HL-60 (cell line): ENCODE results near the gene UCHL3.

ENCODE experiments used
- DNase-seq, 2 experiments: peaks; one replicate each; pipeline ENCODE4 v3.0.0-alpha.2; 2010 to 2020; ENCODE audit warnings: low read depth in 1 of 2, low spot score in 1 of 2
- H3K27ac ChIP-seq: fragments of 250-450 bp; sonication (Bioruptor Pico); replicated peaks from 2 replicates; pipeline ENCODE4 v1.5.1; 2020; ENCODE audit warnings: mild to moderate bottlenecking, moderate library complexity
- H3K27me3 ChIP-seq: fragments of 250-450 bp; sonication (Bioruptor Pico); 2 replicates; pipeline ENCODE4 v1.5.1; 2021; ENCODE audit warnings: mild to moderate bottlenecking, moderate library complexity; ENCODE audit not compliant: insufficient read depth, poor library complexity, severe bottlenecking
- H3K4me3 ChIP-seq: replicated peaks from 2 replicates; pipeline ENCODE4 v1.5.1; 2011; ENCODE audit warnings: mild to moderate bottlenecking, control low read depth, low read length; ENCODE audit not compliant: insufficient read depth
- GABPA ChIP-seq: IDR thresholded peaks from 2 replicates; pipeline ENCODE4 v1.6.1; 2012; ENCODE audit warnings: low read depth
- POLR2AphosphoS5 ChIP-seq: IDR thresholded peaks from 2 replicates; pipeline ENCODE4 v1.6.1; 2012; ENCODE audit warnings: low read depth
- SPI1 ChIP-seq: IDR thresholded peaks from 2 replicates; pipeline ENCODE4 v1.6.1; 2012; ENCODE audit warnings: low read depth, mild to moderate bottlenecking, borderline replicate concordance
- TF ChIP-seq, protein P1 (sequence below): IDR thresholded peaks from one replicate; pipeline ENCODE4 v1.5.1; 2011; ENCODE audit warnings: low read length, control low read depth, inconsistent platforms; ENCODE audit not compliant: insufficient read depth
- TF ChIP-seq, protein P2 (sequence below): IDR thresholded peaks from 2 replicates; pipeline ENCODE4 v1.6.1; 2012; ENCODE audit warnings: low read depth; ENCODE audit not compliant: insufficient replicate concordance

The UCHL3 gene

DNA sequence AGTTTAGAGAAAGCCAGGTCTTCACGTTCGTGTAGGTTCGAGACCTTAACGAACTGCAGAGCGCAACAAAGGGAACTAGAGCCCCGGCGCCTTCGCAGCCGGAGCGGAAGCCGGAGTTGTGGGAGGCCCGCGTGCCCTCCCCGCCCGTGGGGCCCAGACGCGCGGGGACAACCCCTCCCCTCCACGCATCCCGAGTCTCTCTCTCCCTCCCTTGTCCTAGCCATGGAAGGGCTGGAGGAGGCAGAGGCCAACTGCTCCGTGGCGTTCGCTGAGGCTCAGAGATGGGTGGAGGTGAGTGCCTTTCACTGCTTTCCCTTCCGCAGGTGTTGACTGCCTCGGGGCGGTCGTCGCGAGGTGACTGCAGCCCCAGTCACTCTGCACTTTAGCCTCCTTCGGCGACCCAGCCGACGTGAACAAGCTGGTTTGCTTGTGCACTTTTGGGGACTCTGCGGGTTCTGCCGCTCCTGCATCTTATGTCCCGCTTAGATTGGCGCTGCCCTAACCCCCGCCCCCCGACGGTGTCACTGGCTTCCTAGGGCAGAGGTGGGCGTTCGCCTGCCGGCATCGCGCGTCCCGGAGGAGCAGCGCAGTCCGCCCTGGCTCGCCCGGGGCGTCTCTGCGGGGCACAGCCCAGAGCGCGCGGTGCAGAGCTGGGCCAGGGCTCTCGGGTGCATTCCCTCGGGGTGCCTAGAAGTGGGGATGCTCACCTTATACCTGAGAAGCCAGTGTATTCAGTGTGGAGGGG, 87.0 kb downstream of the UCHL3 start:
- peak in 1 of 2 experiments; percentile 33 for DNase-seq
- H3K27ac ChIP-seq: no peak overlapping the region; the same call in 1 of the 2 replicates
- H3K27me3 ChIP-seq: peaks cover 3% of the 10 kb centered on the region
- peak overlapping the region; percentile 59 for H3K4me3 ChIP-seq
- TF ChIP-seq, protein P1, sequence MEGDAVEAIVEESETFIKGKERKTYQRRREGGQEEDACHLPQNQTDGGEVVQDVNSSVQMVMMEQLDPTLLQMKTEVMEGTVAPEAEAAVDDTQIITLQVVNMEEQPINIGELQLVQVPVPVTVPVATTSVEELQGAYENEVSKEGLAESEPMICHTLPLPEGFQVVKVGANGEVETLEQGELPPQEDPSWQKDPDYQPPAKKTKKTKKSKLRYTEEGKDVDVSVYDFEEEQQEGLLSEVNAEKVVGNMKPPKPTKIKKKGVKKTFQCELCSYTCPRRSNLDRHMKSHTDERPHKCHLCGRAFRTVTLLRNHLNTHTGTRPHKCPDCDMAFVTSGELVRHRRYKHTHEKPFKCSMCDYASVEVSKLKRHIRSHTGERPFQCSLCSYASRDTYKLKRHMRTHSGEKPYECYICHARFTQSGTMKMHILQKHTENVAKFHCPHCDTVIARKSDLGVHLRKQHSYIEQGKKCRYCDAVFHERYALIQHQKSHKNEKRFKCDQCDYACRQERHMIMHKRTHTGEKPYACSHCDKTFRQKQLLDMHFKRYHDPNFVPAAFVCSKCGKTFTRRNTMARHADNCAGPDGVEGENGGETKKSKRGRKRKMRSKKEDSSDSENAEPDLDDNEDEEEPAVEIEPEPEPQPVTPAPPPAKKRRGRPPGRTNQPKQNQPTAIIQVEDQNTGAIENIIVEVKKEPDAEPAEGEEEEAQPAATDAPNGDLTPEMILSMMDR: no peak
- TF ChIP-seq, protein P2, sequence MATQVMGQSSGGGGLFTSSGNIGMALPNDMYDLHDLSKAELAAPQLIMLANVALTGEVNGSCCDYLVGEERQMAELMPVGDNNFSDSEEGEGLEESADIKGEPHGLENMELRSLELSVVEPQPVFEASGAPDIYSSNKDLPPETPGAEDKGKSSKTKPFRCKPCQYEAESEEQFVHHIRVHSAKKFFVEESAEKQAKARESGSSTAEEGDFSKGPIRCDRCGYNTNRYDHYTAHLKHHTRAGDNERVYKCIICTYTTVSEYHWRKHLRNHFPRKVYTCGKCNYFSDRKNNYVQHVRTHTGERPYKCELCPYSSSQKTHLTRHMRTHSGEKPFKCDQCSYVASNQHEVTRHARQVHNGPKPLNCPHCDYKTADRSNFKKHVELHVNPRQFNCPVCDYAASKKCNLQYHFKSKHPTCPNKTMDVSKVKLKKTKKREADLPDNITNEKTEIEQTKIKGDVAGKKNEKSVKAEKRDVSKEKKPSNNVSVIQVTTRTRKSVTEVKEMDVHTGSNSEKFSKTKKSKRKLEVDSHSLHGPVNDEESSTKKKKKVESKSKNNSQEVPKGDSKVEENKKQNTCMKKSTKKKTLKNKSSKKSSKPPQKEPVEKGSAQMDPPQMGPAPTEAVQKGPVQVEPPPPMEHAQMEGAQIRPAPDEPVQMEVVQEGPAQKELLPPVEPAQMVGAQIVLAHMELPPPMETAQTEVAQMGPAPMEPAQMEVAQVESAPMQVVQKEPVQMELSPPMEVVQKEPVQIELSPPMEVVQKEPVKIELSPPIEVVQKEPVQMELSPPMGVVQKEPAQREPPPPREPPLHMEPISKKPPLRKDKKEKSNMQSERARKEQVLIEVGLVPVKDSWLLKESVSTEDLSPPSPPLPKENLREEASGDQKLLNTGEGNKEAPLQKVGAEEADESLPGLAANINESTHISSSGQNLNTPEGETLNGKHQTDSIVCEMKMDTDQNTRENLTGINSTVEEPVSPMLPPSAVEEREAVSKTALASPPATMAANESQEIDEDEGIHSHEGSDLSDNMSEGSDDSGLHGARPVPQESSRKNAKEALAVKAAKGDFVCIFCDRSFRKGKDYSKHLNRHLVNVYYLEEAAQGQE: no peak
- TF ChIP-seq SPI1: no peak
- TF ChIP-seq GABPA: 0 out of 2 replicates have a peak, but pooled peaks have one; percentile 21
- 0 out of 2 replicates have a peak, but pooled peaks have one; percentile 17 for TF ChIP-seq POLR2AphosphoS5

DNA sequence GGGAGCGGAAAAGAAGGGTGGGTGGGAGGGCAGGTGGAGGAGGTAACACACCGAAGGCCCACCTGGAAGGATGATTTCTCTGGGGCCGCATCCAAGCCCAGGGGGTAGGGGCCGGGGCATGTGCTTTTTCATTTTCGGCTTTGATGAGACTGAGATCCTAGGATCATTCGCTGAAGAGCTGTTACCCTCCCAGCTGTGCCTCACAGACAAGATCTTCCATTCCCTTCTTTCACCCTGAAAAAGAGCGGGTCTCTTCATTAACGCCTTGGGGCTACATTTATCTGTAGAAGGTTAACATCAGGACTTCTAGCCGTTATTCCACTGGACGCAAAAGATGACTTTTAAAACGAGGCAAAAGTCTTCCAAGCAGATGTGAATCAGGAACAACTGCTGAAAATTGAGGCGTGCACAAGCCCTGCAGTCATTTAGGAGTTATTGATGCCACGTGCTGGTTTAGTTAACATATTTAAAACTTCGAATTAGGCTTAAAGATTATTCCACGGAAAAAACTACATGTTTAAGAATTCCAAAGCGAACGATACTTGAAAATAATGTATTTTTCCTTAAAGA, 87.7 kb downstream of the UCHL3 start:
- DNase-seq: no peak
- Histone ChIP-seq H3K27ac (no peak overlapping the region), H3K27me3 (peaks cover 3% of the 10 kb centered on the region), H3K4me3 (no peak overlapping the region)
- TF ChIP-seq POLR2AphosphoS5: no peak
- no peak for TF ChIP-seq SPI1
- no peak for TF ChIP-seq GABPA
- TF ChIP-seq, protein P1: no peak
- TF ChIP-seq, protein P2: no peak

DNA sequence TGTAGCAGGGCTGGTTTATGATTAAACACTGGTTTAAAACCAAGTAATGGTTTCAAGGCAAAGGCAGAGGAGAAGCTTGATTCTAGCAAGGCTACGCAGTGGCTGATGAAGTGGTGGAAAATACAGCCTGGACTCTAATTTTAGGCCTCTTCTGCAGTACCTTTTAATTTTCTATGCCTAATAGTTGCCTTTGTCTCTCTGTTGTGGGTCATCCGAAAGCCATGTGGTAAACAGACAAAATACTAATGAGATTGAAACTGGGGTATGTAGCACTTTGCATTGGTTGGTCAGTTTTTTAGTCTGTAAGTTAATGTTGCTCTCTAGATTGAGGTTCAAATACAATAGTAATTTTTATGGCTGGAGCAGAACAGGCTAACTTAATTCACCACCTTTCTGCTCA, 89.9 kb downstream of the UCHL3 start:
- Histone ChIP-seq H3K27ac (no peak overlapping the region), H3K4me3 (no peak overlapping the region), H3K27me3 (peaks cover 3% of the 10 kb centered on the region)
- TF ChIP-seq SPI1 (no peak), GABPA (no peak), POLR2AphosphoS5 (no peak)
- TF ChIP-seq, protein P1: no peak
- DNase-seq: no peak
